CD4-positive, alpha-beta T cell (primary cell): ENCODE data around the gene JAZF1. TPM values are rescaled to one million over a fixed set of nuclear protein-coding genes. Genes with fewer than 3 reads are reported as not detected.

Source experiments
- ATAC-seq: fragments of 200-7000 bp; cut with Tn5 transposase; one replicate; pipeline ENCODE4 v1.10.0; 2022; ENCODE audit warnings: mild to moderate bottlenecking; ENCODE audit not compliant: poor library complexity
- CTCF ChIA-PET: fragments of 350-600 bp; sonication (Branson Sonifier 250); formaldehyde crosslinking; loops from one replicate; lab custom pipeline; 2021; ENCODE audit warnings: antibody characterized with exemption, inconsistent platforms; lab: Charles Lee
- POLR2A ChIA-PET: fragments of 350-600 bp; sonication (Branson Sonifier 250); formaldehyde crosslinking; loops from one replicate; lab custom pipeline; 2021; ENCODE audit warnings: antibody characterized with exemption, inconsistent platforms; lab: Charles Lee
- DNase-seq, 14 experiments: peaks; one replicate each; pipeline ENCODE4 v3.0.0-alpha.2; 2013 to 2020; ENCODE audit warnings: mixed read lengths in 2 of 14
- H3K27ac ChIP-seq, 2 donors: one replicate each; pipeline versions ENCODE4 v1.5.1 to v1.7.0; 2013; ENCODE audit warnings: low read length in 2 of 2, low read depth in 1 of 2, mild to moderate bottlenecking in 1 of 2
- H3K27me3 ChIP-seq, 2 experiments: 1 replicate in 1 of 2; 2 replicates in 1 of 2; pipeline versions ENCODE4 v1.6.1 to v1.7.0; 2013; ENCODE audit warnings: low read length in 2 of 2, control low read depth in 1 of 2, mild to moderate bottlenecking in 1 of 2, moderate library complexity in 1 of 2; ENCODE audit not compliant: insufficient read depth in 2 of 2, control insufficient read depth in 1 of 2
- H3K36me3 ChIP-seq: one replicate; pipeline ENCODE4 v1.6.1; 2013; ENCODE audit warnings: low read length, control low read depth; ENCODE audit not compliant: insufficient read depth
- H3K4me1 ChIP-seq: one replicate; pipeline ENCODE4 v1.6.1; 2013; ENCODE audit warnings: low read length, control low read depth; ENCODE audit not compliant: insufficient read depth
- H3K4me3 ChIP-seq: one replicate; pipeline ENCODE4 v1.5.1; 2013; ENCODE audit warnings: mild to moderate bottlenecking, low read length, moderate library complexity
- H3K9me3 ChIP-seq, 2 experiments: 1 replicate in 1 of 2; 2 replicates in 1 of 2; pipeline versions ENCODE4 v1.6.1 to v1.7.0; 2013; ENCODE audit warnings: low read length in 2 of 2, mild to moderate bottlenecking in 2 of 2, control low read depth in 1 of 2, moderate library complexity in 1 of 2; ENCODE audit not compliant: control insufficient read depth in 1 of 2, insufficient read depth in 1 of 2
- H3K27ac Mint-ChIP-seq: one replicate; pipeline ENCODE4 v1.8.0; 2020; ENCODE audit warnings: mixed read lengths
- H3K27me3 Mint-ChIP-seq: one replicate; pipeline ENCODE4 v1.8.0; 2021; ENCODE audit warnings: mixed read lengths
- H3K36me3 Mint-ChIP-seq: one replicate; pipeline ENCODE4 v1.8.0; 2021; ENCODE audit warnings: low read depth, mixed read lengths
- H3K4me1 Mint-ChIP-seq: one replicate; pipeline ENCODE4 v1.8.0; 2021; ENCODE audit warnings: low read depth, mixed read lengths
- H3K4me3 Mint-ChIP-seq: one replicate; pipeline ENCODE4 v1.8.0; 2020; ENCODE audit warnings: mild to moderate bottlenecking, mixed read lengths
- H3K9me3 Mint-ChIP-seq: one replicate; pipeline ENCODE4 v1.8.0; 2020; ENCODE audit warnings: mixed read lengths
- intact Hi-C, 2 experiments: fragments of 100-400 bp; cut with DNase I in 1 of 2; cut with micrococcal nuclease in 1 of 2; formaldehyde crosslinking; loops; one replicate each; pipeline versions ENCODE4 v1.15.1 to v1.9.0; 2023 to 2025; cut with DNase I, micrococcal nuclease
- total RNA-seq, 174 experiments: library from RNA in 2 of 174; stranded (reverse) in 2 of 174; gene quantifications; one replicate each; pipeline ENCODE4 v1.2.3 and lab custom pipeline; 2021 to 2026
- TF ChIP-seq, protein P1 (sequence below): fragments of 200-600 bp; IDR thresholded peaks from one replicate; pipeline ENCODE4 v1.8.0; 2022; ENCODE audit warnings: antibody characterized with exemption, mild to moderate bottlenecking

JAZF1 gene
- total RNA-seq, 2 experiments from 2014 or later: 9.9 to 11.1 TPM

DNA sequence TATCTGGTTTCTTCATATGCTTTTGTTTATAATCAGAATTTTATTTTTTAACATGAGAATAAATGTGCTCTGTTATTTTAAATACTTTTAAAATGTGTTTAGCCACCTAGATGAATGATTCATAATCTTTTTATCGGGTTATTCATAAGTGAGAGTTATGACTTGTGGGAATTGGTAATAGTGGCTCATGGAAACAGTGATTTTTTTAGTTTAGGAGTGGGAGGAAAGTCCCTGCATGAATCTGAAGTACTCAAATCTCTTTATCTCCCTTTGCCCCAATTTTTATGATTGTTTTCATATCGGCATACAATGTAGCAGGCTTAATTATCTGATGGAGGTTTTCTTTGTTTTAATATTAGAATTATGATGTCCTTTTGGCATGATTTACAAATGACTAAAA is 397.7 kb downstream of the JAZF1 start:
- POLR2A ChIA-PET: no interaction called here
- Histone ChIP-seq H3K27ac (no peak overlapping the region), H3K36me3 (peaks cover 33% of the 10 kb centered on the region), H3K27me3 (no peaks in the 10 kb centered on the region), H3K4me1 (no peaks in the 10 kb centered on the region), H3K4me3 (no peak overlapping the region), H3K9me3 (no peaks in the 10 kb centered on the region)
- no peak overlapping the region for H3K27ac Mint-ChIP-seq
- no peak overlapping the region for H3K4me3 Mint-ChIP-seq
- CTCF ChIA-PET: no interaction called here
- ATAC-seq (no peak), DNase-seq (no peak)
- intact Hi-C loops: loop anchor here (1.0 to 5.0 kb wide), 3 partner anchors 36 to 591 kb away; no protein-coding TSS in a partner anchor
- peaks cover 24% of the 10 kb centered on the region for H3K4me1 Mint-ChIP-seq
- peaks cover 61% of the 10 kb centered on the region for H3K36me3 Mint-ChIP-seq
- TF ChIP-seq, protein P1, sequence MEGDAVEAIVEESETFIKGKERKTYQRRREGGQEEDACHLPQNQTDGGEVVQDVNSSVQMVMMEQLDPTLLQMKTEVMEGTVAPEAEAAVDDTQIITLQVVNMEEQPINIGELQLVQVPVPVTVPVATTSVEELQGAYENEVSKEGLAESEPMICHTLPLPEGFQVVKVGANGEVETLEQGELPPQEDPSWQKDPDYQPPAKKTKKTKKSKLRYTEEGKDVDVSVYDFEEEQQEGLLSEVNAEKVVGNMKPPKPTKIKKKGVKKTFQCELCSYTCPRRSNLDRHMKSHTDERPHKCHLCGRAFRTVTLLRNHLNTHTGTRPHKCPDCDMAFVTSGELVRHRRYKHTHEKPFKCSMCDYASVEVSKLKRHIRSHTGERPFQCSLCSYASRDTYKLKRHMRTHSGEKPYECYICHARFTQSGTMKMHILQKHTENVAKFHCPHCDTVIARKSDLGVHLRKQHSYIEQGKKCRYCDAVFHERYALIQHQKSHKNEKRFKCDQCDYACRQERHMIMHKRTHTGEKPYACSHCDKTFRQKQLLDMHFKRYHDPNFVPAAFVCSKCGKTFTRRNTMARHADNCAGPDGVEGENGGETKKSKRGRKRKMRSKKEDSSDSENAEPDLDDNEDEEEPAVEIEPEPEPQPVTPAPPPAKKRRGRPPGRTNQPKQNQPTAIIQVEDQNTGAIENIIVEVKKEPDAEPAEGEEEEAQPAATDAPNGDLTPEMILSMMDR: no peak
- no peaks in the 10 kb centered on the region for H3K9me3 Mint-ChIP-seq
- H3K27me3 Mint-ChIP-seq: no peaks in the 10 kb centered on the region

DNA sequence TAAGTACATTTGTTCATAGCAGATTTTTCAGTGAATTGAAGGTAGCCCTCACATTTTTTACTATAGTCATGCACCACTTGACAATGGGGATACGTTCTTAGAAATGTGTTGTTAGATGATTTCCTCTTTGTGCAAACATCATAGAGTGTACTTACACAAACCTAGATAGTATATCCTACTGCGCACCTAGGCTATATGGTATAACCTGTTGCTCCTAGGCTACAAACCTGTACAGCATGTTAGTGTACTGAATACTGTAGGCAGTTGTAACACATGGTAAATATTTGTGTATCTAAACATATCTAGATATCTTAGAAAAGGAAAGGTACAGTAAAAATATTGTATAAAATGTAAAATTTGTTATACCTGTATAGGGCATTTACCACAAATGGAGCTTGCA is 399.4 kb downstream of the JAZF1 start:
- Histone ChIP-seq H3K27ac (no peak overlapping the region), H3K4me3 (no peak overlapping the region), H3K9me3 (no peaks in the 10 kb centered on the region), H3K36me3 (peaks cover 22% of the 10 kb centered on the region), H3K4me1 (no peaks in the 10 kb centered on the region), H3K27me3 (no peaks in the 10 kb centered on the region)
- ChIA-PET CTCF (no interaction called here), POLR2A (interaction anchor here (0.9 kb wide), 1 partner anchor 119 kb away, joined by 4 read pairs; the partner anchor contains the start of gene HIBADH)
- ATAC-seq: no peak
- Mint-ChIP-seq H3K4me1 (peaks cover 32% of the 10 kb centered on the region), H3K4me3 (no peak overlapping the region), H3K27me3 (no peaks in the 10 kb centered on the region), H3K27ac (no peak overlapping the region), H3K9me3 (no peaks in the 10 kb centered on the region), H3K36me3 (peaks cover 53% of the 10 kb centered on the region)
- TF ChIP-seq, protein P1: no peak
- intact Hi-C loops: loop anchor here in 1 of 2 experiments (5.0 kb wide), 2 partner anchors 34 to 584 kb away; no protein-coding TSS in a partner anchor
- DNase-seq: no peak

Other genes starting within 250 kb of the JAZF1 start
- gene CREB5, start 231.7 kb upstream of the JAZF1 start, total RNA-seq: under 1 TPM; 0.19 to 0.22 TPM